HG02610 (cell line): Measurements from ENCODE around the gene WDTC1.
"Not testable (repeated sequence)": the region's sequence is repeated elsewhere in the genome, so short reads cannot be mapped to it uniquely, and the experiment has no call there.

Source experiments
- ATAC-seq: cut with Tn5 transposase; IDR thresholded peaks from one replicate; pipeline ENCODE4 v1.9.1; 2021; ENCODE audit warnings: mild to moderate bottlenecking, moderate library complexity; ENCODE audit not compliant: unreplicated experiment

WDTC1 gene

GRCh38 chr1:27243665-27244064 is 9.2 kb downstream of the WDTC1 start:
- not testable (repeated sequence) for ATAC-seq

GRCh38 chr1:27246194-27246593 is 11.8 kb downstream of the WDTC1 start:
- no peak for ATAC-seq

- peak; percentile 53 for ATAC-seq
Measured at GRCh38 chr1:27253596-27253995, 19.2 kb downstream of the WDTC1 start.

GRCh38 chr1:27255136-27255535 is 20.7 kb downstream of the WDTC1 start:
- no peak for ATAC-seq

GRCh38 chr1:27257155-27257554 is 22.7 kb downstream of the WDTC1 start:
- no peak for ATAC-seq

GRCh38 chr1:27258598-27258997 is 24.2 kb downstream of the WDTC1 start:
- no peak for ATAC-seq

- no peak for ATAC-seq
Measured at GRCh38 chr1:27267153-27267552, 32.7 kb downstream of the WDTC1 start.

- no peak for ATAC-seq
Measured at GRCh38 chr1:27269276-27269675, 34.8 kb downstream of the WDTC1 start.

- ATAC-seq, result no peak
Measured at GRCh38 chr1:27274204-27274603, 39.8 kb downstream of the WDTC1 start.

GRCh38 chr1:27275696-27276095 is 41.3 kb downstream of the WDTC1 start:
- no peak for ATAC-seq

GRCh38 chr1:27284425-27285273 is 50.2 kb downstream of the WDTC1 start:
- ATAC-seq, result no peak

- no peak for ATAC-seq
Measured at GRCh38 chr1:27285274-27285660, 50.8 kb downstream of the WDTC1 start.

- ATAC-seq, result not testable (repeated sequence)
Measured at GRCh38 chr1:27285821-27286220, 51.4 kb downstream of the WDTC1 start.

GRCh38 chr1:27289125-27289524 is 54.7 kb downstream of the WDTC1 start:
- not testable (repeated sequence) for ATAC-seq

- no peak for ATAC-seq
Measured at GRCh38 chr1:27290581-27290980, 56.1 kb downstream of the WDTC1 start.

- ATAC-seq, result no peak
Measured at GRCh38 chr1:27292106-27292505, 57.7 kb downstream of the WDTC1 start.

- no peak for ATAC-seq
Measured at GRCh38 chr1:27293915-27294314, 59.5 kb downstream of the WDTC1 start.

GRCh38 chr1:27296773-27297291 is 62.4 kb downstream of the WDTC1 start:
- ATAC-seq, result no peak

GRCh38 chr1:27297903-27298302 is 63.5 kb downstream of the WDTC1 start:
- ATAC-seq, result no peak

GRCh38 chr1:27298632-27299384 is 64.4 kb downstream of the WDTC1 start:
- no peak for ATAC-seq

- ATAC-seq, result no peak
Measured at GRCh38 chr1:27299385-27300271, 65.2 kb downstream of the WDTC1 start.
